ENCODE results near the gene XRCC6. TPM values are rescaled to one million over a fixed set of nuclear protein-coding genes. Genes with fewer than 3 reads are reported as not detected.

The XRCC6 gene
- total and polyA plus RNA-seq, 9 of the 15 experiments (the other 6 are each of a cell fraction or from before 2014, with no cell fraction given) = 151 to 440 (median 318) TPM

DNA sequence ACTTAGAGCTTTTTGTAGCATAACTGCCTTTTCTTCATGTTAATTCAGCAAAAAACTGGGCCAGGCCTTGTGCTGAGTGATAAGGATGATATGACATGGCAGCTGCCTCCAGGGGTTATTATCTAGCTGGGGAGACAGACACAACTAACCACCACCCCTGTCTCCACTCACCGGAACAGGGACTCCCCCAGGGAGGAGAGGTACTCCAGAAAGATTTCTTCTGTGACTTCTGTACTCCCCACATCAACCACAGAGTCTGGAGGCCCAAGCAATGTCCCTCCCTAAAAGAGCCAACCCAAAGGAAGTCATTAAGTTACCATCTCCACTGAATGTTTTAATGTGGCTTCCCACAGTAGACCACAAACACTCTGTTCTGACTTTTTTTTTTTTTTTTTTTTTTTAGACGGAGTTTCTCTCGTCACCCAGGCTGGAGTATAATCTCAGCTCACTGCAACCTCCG is 17.2 kb upstream of the XRCC6 start (continued):
- TF ChIP-seq, protein P1, sequence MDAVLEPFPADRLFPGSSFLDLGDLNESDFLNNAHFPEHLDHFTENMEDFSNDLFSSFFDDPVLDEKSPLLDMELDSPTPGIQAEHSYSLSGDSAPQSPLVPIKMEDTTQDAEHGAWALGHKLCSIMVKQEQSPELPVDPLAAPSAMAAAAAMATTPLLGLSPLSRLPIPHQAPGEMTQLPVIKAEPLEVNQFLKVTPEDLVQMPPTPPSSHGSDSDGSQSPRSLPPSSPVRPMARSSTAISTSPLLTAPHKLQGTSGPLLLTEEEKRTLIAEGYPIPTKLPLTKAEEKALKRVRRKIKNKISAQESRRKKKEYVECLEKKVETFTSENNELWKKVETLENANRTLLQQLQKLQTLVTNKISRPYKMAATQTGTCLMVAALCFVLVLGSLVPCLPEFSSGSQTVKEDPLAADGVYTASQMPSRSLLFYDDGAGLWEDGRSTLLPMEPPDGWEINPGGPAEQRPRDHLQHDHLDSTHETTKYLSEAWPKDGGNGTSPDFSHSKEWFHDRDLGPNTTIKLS (IDR thresholded peaks at IDR 0.05; ENCODE audit: borderline replicate concordance, low read depth) = no peak
- TF ChIP-seq, protein P2, sequence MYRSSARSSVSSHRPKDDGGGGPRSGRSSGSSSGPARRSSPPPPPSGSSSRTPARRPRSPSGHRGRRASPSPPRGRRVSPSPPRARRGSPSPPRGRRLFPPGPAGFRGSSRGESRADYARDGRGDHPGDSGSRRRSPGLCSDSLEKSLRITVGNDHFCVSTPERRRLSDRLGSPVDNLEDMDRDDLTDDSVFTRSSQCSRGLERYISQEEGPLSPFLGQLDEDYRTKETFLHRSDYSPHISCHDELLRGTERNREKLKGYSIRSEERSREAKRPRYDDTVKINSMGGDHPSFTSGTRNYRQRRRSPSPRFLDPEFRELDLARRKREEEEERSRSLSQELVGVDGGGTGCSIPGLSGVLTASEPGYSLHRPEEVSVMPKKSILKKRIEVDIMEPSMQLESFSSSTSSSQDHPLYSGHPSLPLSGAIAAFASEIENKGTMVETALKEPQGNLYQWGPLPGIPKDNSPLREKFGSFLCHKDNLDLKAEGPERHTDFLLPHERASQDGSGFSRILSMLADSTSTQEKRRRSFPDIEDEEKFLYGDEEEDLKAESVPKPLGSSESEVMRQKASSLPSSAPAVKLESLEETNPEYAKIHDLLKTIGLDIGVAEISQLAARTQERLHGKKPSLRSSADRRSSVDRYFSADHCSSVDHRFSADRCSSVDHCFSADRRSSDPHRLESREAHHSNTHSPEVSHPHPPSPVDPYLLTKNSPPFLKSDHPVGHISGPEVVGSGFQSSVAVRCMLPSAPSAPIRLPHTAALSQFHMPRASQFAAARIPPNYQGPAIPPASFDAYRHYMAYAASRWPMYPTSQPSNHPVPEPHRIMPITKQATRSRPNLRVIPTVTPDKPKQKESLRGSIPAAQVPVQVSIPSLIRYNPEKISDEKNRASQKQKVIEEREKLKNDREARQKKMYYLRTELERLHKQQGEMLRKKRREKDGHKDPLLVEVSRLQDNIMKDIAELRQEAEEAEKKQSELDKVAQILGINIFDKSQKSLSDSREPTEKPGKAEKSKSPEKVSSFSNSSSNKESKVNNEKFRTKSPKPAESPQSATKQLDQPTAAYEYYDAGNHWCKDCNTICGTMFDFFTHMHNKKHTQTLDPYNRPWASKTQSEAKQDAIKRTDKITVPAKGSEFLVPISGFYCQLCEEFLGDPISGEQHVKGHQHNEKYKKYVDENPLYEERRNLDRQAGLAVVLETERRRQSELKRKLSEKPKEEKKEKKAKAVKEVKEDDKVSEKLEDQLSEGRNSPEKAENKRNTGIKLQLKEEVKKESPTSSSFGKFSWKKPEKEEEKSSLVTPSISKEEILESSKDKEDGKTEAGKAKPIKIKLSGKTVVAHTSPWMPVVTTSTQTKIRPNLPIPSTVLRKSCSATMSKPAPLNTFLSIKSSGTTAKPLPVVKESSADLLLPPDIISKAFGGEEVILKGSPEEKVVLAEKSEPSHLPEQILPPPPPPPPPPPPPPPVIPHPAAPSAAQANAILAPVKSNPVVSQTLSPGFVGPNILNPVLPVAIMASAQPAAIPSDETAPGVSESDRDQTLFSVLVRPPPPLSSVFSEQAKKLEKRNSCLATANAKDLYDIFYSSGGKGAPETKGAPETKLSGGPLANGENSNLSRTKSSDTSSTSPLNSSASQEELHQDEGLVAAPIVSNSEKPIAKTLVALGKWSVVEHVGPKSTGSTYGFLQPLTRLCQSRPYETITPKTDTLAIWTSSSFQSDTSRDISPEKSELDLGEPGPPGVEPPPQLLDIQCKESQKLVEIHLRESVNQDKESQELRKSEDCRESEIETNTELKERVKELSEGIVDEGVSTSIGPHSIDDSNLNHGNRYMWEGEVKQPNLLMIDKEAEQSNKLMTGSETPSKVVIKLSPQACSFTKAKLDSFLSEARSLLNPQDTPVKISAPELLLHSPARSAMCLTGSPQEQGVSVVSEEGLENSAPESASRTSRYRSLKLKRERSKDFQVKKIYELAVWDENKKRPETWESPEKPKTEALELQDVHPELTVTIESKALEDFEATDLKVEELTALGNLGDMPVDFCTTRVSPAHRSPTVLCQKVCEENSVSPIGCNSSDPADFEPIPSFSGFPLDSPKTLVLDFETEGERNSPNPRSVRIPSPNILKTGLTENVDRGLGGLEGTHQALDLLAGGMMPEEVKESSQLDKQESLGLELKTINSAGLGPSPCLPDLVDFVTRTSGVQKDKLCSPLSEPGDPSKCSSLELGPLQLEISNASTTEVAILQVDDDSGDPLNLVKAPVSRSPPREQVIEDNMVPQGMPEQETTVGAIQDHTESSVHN (IDR thresholded peaks at IDR 0.05; ENCODE audit: borderline replicate concordance in 1 of 2, low read depth in 1 of 2) = no peak
- TF ChIP-seq, protein P3, sequence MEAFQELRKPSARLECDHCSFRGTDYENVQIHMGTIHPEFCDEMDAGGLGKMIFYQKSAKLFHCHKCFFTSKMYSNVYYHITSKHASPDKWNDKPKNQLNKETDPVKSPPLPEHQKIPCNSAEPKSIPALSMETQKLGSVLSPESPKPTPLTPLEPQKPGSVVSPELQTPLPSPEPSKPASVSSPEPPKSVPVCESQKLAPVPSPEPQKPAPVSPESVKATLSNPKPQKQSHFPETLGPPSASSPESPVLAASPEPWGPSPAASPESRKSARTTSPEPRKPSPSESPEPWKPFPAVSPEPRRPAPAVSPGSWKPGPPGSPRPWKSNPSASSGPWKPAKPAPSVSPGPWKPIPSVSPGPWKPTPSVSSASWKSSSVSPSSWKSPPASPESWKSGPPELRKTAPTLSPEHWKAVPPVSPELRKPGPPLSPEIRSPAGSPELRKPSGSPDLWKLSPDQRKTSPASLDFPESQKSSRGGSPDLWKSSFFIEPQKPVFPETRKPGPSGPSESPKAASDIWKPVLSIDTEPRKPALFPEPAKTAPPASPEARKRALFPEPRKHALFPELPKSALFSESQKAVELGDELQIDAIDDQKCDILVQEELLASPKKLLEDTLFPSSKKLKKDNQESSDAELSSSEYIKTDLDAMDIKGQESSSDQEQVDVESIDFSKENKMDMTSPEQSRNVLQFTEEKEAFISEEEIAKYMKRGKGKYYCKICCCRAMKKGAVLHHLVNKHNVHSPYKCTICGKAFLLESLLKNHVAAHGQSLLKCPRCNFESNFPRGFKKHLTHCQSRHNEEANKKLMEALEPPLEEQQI (IDR thresholded peaks at IDR 0.05) = no peak
- TF ChIP-seq EP300 (IDR thresholded peaks at IDR 0.05; ENCODE audit: low read length) = peak; percentile 81
- no peak for TF ChIP-seq ELF4 (CRISPR knock-in tag; IDR thresholded peaks at IDR 0.05)
- TF ChIP-seq, protein P4, sequence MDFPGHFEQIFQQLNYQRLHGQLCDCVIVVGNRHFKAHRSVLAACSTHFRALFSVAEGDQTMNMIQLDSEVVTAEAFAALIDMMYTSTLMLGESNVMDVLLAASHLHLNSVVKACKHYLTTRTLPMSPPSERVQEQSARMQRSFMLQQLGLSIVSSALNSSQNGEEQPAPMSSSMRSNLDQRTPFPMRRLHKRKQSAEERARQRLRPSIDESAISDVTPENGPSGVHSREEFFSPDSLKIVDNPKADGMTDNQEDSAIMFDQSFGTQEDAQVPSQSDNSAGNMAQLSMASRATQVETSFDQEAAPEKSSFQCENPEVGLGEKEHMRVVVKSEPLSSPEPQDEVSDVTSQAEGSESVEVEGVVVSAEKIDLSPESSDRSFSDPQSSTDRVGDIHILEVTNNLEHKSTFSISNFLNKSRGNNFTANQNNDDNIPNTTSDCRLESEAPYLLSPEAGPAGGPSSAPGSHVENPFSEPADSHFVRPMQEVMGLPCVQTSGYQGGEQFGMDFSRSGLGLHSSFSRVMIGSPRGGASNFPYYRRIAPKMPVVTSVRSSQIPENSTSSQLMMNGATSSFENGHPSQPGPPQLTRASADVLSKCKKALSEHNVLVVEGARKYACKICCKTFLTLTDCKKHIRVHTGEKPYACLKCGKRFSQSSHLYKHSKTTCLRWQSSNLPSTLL (IDR thresholded peaks at IDR 0.05) = no peak
- TF ChIP-seq, protein P5, sequence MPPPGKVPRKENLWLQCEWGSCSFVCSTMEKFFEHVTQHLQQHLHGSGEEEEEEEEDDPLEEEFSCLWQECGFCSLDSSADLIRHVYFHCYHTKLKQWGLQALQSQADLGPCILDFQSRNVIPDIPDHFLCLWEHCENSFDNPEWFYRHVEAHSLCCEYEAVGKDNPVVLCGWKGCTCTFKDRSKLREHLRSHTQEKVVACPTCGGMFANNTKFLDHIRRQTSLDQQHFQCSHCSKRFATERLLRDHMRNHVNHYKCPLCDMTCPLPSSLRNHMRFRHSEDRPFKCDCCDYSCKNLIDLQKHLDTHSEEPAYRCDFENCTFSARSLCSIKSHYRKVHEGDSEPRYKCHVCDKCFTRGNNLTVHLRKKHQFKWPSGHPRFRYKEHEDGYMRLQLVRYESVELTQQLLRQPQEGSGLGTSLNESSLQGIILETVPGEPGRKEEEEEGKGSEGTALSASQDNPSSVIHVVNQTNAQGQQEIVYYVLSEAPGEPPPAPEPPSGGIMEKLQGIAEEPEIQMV (tag; conservative IDR thresholded peaks at IDR 0.05; ENCODE audit: low read depth) = no peak
- no peak for TF ChIP-seq SP2 (IDR thresholded peaks at IDR 0.05; ENCODE audit: extremely low read depth, low read depth, low read length, poor library complexity, severe bottlenecking)
- TF ChIP-seq, protein P6, sequence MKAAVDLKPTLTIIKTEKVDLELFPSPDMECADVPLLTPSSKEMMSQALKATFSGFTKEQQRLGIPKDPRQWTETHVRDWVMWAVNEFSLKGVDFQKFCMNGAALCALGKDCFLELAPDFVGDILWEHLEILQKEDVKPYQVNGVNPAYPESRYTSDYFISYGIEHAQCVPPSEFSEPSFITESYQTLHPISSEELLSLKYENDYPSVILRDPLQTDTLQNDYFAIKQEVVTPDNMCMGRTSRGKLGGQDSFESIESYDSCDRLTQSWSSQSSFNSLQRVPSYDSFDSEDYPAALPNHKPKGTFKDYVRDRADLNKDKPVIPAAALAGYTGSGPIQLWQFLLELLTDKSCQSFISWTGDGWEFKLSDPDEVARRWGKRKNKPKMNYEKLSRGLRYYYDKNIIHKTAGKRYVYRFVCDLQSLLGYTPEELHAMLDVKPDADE (conservative IDR thresholded peaks at IDR 0.05; ENCODE audit: control insufficient read depth, low read depth, low read length) = peak; percentile 50; the same call in 1 of the 2 replicates

All from K562 (cell line).